HCT116 (cell line): ENCODE data around the gene CCDC107. TPM values are rescaled to one million over a fixed set of nuclear protein-coding genes. Genes with fewer than 3 reads are reported as not detected.

Source experiments
- ATAC-seq: fragments of 200-7000 bp; cut with Tn5 transposase; 2 replicates; pipeline ENCODE4 v1.9.1; 2020; ENCODE audit warnings: mild to moderate bottlenecking, moderate library complexity
- BruUV-seq: library from RNA; stranded (reverse); fragments of 400-500 nt; replicated peaks from 2 replicates; lab custom pipeline; 2021; lab: Mats Ljungman, UMichigan
- CTCF ChIA-PET: fragments of 300-600 bp; sonication (Branson Sonifier 250); formaldehyde crosslinking; loops from one replicate; lab custom pipeline; 2021; ENCODE audit warnings: antibody characterized with exemption; lab: Charles Lee
- POLR2A ChIA-PET: fragments of 300-600, 350-600 bp; sonication (Branson Sonifier 250); formaldehyde crosslinking; loops from one replicate; lab custom pipeline; 2021; ENCODE audit warnings: antibody characterized with exemption; lab: Charles Lee
- RAD21 ChIA-PET, 2 experiments: fragments of 300-600 bp; sonication (Branson Sonifier 250); formaldehyde crosslinking; loops; one replicate each; lab custom pipeline; 2023; ENCODE audit warnings: low total read pairs in 2 of 2; ENCODE audit not compliant: uncharacterized antibody in 2 of 2, unreplicated experiment in 2 of 2, low non-redundant PET in 1 of 2; lab: Charles Lee
- DNase-seq: peaks from one replicate; pipeline ENCODE4 v3.0.0-alpha.2; 2010; ENCODE audit warnings: low read depth, low spot score
- H2AFZ ChIP-seq: fragments of 200-600 bp; shearing (Covaris generic), sonication (generic); 2 replicates; pipeline ENCODE4 v1.6.1; 2017; ENCODE audit warnings: low read depth, mixed run types, mixed read lengths, antibody characterized with exemption, low read length; ENCODE audit not compliant: poor library complexity, severe bottlenecking
- H3K27ac ChIP-seq: 2 replicates; pipeline ENCODE4 v1.5.1; 2012; ENCODE audit warnings: low read depth, low read length
- H3K27me3 ChIP-seq: fragments of 200-600 bp; sonication (generic); 2 replicates; pipeline ENCODE4 v1.6.1; 2016; ENCODE audit warnings: mixed run types, low read length, mixed read lengths; ENCODE audit not compliant: insufficient read depth
- H3K36me3 ChIP-seq, 2 experiments: fragments of 200-500 bp in 1 of 2; fragments of 200-600 bp in 1 of 2; sonication (Bioruptor generic) in 1 of 2; sonication (generic) in 1 of 2; 2 replicates each; pipeline versions ENCODE4 v1.5.1 to v1.6.1; 2014 to 2016; ENCODE audit warnings: low read length in 2 of 2, inconsistent platforms in 1 of 2, mixed read lengths in 1 of 2, mixed run types in 1 of 2; ENCODE audit not compliant: insufficient read depth in 2 of 2, control insufficient read depth in 1 of 2
- H3K4me1 ChIP-seq, 2 experiments: fragments of 200-600 bp in 1 of 2; sonication (generic) in 1 of 2; 2 replicates each; pipeline versions ENCODE4 v1.5.1 to v1.6.1; 2012 to 2017; ENCODE audit warnings: low read length in 2 of 2, inconsistent platforms in 1 of 2, mild to moderate bottlenecking in 1 of 2, mixed read lengths in 1 of 2, mixed run types in 1 of 2, moderate library complexity in 1 of 2; ENCODE audit not compliant: insufficient read depth in 2 of 2, control insufficient read depth in 1 of 2
- H3K4me2 ChIP-seq: fragments of 200-600 bp; sonication (generic); 2 replicates; pipeline ENCODE4 v1.6.1; 2017; ENCODE audit warnings: mixed run types, low read length, mixed read lengths
- H3K4me3 ChIP-seq, 2 experiments: fragments of 200-600 bp in 1 of 2; sonication (generic) in 1 of 2; replicated peaks in 1 of 2; 2 replicates each; pipeline ENCODE4 v1.5.1; 2011 to 2016; ENCODE audit warnings: low read length in 2 of 2, control low read depth in 1 of 2, low read depth in 1 of 2, mild to moderate bottlenecking in 1 of 2, mixed read lengths in 1 of 2, mixed run types in 1 of 2
- H3K79me2 ChIP-seq: fragments of 200-600 bp; sonication (generic); 2 replicates; pipeline ENCODE4 v1.6.1; 2017; ENCODE audit warnings: mild to moderate bottlenecking, mixed run types, low read length, moderate library complexity, mixed read lengths; ENCODE audit not compliant: insufficient read depth
- H3K9ac ChIP-seq: fragments of 200-600 bp; sonication (generic); 2 replicates; pipeline ENCODE4 v1.6.1; 2016; ENCODE audit warnings: low read length, mixed read lengths
- H3K9me2 ChIP-seq: fragments of 200-600 bp; sonication (generic), shearing (Covaris generic); 2 replicates; pipeline ENCODE4 v1.6.1; 2017; ENCODE audit warnings: mixed run types, mild to moderate bottlenecking, moderate library complexity; ENCODE audit not compliant: insufficient read depth
- H3K9me3 ChIP-seq, 2 experiments: fragments of 200-500 bp in 1 of 2; fragments of 200-600 bp in 1 of 2; sonication (Bioruptor generic) in 1 of 2; sonication (generic) in 1 of 2; 2 replicates each; pipeline ENCODE4 v1.6.1; 2014 to 2017; ENCODE audit warnings: low read length in 2 of 2, mixed read lengths in 2 of 2, inconsistent platforms in 1 of 2, low read depth in 1 of 2, mild to moderate bottlenecking in 1 of 2, mixed run types in 1 of 2, moderate library complexity in 1 of 2; ENCODE audit not compliant: control insufficient read depth in 1 of 2, insufficient read depth in 1 of 2
- H4K20me1 ChIP-seq: fragments of 200-600 bp; sonication (generic), shearing (Covaris generic); 2 replicates; pipeline ENCODE4 v1.6.1; 2017; ENCODE audit warnings: mixed run types, mild to moderate bottlenecking, moderate library complexity; ENCODE audit not compliant: insufficient read depth
- CBX3 ChIP-seq: IDR thresholded peaks from 2 replicates; pipeline ENCODE4 v1.6.1; 2012; ENCODE audit warnings: low read depth
- EGR1 ChIP-seq: IDR thresholded peaks from 2 replicates; pipeline ENCODE4 v1.6.1; 2012; ENCODE audit warnings: low read depth
- EZH2phosphoT487 ChIP-seq: fragments of 200-600 bp; IDR thresholded peaks from 2 replicates; pipeline ENCODE4 v1.6.1; 2018; ENCODE audit warnings: antibody characterized with exemption, borderline replicate concordance
- JUND ChIP-seq: IDR thresholded peaks from 2 replicates; pipeline ENCODE4 v1.6.1; 2012
- MAX ChIP-seq: IDR thresholded peaks from 2 replicates; pipeline ENCODE4 v1.6.1; 2012
- RAD21 ChIP-seq: IDR thresholded peaks from 2 replicates; pipeline ENCODE4 v1.6.1; 2012; ENCODE audit warnings: low read depth, mild to moderate bottlenecking
- REST ChIP-seq: IDR thresholded peaks from 2 replicates; pipeline ENCODE4 v1.6.1; 2012; ENCODE audit warnings: low read depth
- SIN3A ChIP-seq: IDR thresholded peaks from 2 replicates; pipeline ENCODE4 v1.6.1; 2012; ENCODE audit warnings: low read depth
- SP1 ChIP-seq: IDR thresholded peaks from 2 replicates; pipeline ENCODE4 v1.6.1; 2012; ENCODE audit warnings: low read depth
- SRF ChIP-seq: IDR thresholded peaks from 2 replicates; pipeline ENCODE4 v1.6.1; 2012; ENCODE audit warnings: low read depth
- ZBTB33 ChIP-seq: IDR thresholded peaks from 2 replicates; pipeline ENCODE4 v1.6.1; 2011; ENCODE audit warnings: mild to moderate bottlenecking, low read length, moderate library complexity; ENCODE audit not compliant: insufficient replicate concordance; ENCODE audit errors: extremely low read depth
- ZNF274 ChIP-seq: fragments of 200-500 bp; sonication (Bioruptor generic); IDR thresholded peaks from 2 replicates; pipeline ENCODE4 v1.6.1; 2014; ENCODE audit warnings: mild to moderate bottlenecking, low read depth, low read length, inconsistent platforms
- intact Hi-C: fragments of 100-400 bp; cut with micrococcal nuclease; formaldehyde crosslinking; loops from 2 replicates; pipeline ENCODE4 v1.10.0; 2022
- total RNA-seq: library from RNA; stranded (reverse); gene quantifications from one replicate; pipeline ENCODE4 v1.2.1, GENCODE V29; 2021; ENCODE audit not compliant: unreplicated experiment
- TF ChIP-seq, protein P1 (sequence below), 3 experiments: fragments of 200-600 bp in 1 of 3; sonication (generic) in 1 of 3; IDR thresholded peaks in 2 of 3; conservative IDR thresholded peaks in 1 of 3; 2 replicates each; pipeline ENCODE4 v1.5.1; 2012 to 2017; ENCODE audit warnings: low read depth in 2 of 3, low read length in 2 of 3, antibody characterized with exemption in 1 of 3, borderline replicate concordance in 1 of 3, control low read depth in 1 of 3, mild to moderate bottlenecking in 1 of 3, mixed read lengths in 1 of 3, mixed run types in 1 of 3, moderate library complexity in 1 of 3; ENCODE audit not compliant: insufficient read depth in 1 of 3
- TF ChIP-seq, protein P2 (sequence below): IDR thresholded peaks from 2 replicates; pipeline ENCODE4 v1.6.1; 2012

The CCDC107 gene
- total RNA-seq, 1 experiment from 2014 or later, result 11.1 TPM

DNA sequence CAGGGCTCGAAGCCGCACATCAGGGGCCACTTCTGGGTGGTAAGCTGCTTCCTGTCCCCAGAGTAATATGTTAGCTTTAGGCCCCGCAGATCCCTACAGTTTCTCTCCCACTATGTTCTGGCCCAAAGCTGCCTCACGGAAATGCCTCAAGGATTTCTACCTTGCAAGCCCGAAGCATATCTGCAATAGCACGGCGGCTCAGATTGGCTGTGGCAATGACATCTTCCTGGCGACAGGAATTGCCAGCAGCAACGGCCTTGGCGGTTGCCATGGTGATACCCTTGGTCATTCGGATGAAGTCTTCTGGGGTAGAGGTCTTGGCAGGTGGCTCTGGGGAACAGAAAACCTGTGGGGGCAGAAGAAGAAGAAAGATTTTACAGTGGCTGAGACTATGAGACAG, 41.9 kb downstream of the CCDC107 start:
- no peak overlapping the region for H3K9ac ChIP-seq
- ChIA-PET RAD21 (no interaction called here), POLR2A (no interaction called here)
- no peak overlapping the region for H3K4me3 ChIP-seq
- BruUV-seq, result no TSS peak
- intact Hi-C loops, result no loop called here
- peaks cover 50 to 78% of the 10 kb centered on the region in 2 experiments for H3K36me3 ChIP-seq
- no peak for TF ChIP-seq SRF
- TF ChIP-seq RAD21, result no peak
- TF ChIP-seq EZH2phosphoT487, result no peak
- TF ChIP-seq CBX3, result no peak
- TF ChIP-seq MAX, result no peak
- no peak for TF ChIP-seq ZNF274
- no peak for TF ChIP-seq REST
- TF ChIP-seq, protein P1, sequence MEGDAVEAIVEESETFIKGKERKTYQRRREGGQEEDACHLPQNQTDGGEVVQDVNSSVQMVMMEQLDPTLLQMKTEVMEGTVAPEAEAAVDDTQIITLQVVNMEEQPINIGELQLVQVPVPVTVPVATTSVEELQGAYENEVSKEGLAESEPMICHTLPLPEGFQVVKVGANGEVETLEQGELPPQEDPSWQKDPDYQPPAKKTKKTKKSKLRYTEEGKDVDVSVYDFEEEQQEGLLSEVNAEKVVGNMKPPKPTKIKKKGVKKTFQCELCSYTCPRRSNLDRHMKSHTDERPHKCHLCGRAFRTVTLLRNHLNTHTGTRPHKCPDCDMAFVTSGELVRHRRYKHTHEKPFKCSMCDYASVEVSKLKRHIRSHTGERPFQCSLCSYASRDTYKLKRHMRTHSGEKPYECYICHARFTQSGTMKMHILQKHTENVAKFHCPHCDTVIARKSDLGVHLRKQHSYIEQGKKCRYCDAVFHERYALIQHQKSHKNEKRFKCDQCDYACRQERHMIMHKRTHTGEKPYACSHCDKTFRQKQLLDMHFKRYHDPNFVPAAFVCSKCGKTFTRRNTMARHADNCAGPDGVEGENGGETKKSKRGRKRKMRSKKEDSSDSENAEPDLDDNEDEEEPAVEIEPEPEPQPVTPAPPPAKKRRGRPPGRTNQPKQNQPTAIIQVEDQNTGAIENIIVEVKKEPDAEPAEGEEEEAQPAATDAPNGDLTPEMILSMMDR (IDR thresholded peaks at IDR 0.05 in 2 of 3, conservative IDR thresholded peaks at IDR 0.05 in 1 of 3; ENCODE audit: borderline replicate concordance in 1 of 3, insufficient read depth in 1 of 3, low read depth in 2 of 3, low read length in 2 of 3), result no peak
- TF ChIP-seq JUND, result no peak
- TF ChIP-seq SP1, result no peak
- no peak for TF ChIP-seq ZBTB33
- TF ChIP-seq, protein P2, sequence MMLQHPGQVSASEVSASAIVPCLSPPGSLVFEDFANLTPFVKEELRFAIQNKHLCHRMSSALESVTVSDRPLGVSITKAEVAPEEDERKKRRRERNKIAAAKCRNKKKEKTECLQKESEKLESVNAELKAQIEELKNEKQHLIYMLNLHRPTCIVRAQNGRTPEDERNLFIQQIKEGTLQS, result no peak
- no peak for TF ChIP-seq SIN3A
- TF ChIP-seq EGR1, result no peak
- TF ChIP-seq, all 23 proteins: peak for 0
- Histone ChIP-seq H3K79me2 (no peaks in the 10 kb centered on the region), H3K9me2 (no peaks in the 10 kb centered on the region), H2AFZ (no peak overlapping the region), H3K27me3 (no peaks in the 10 kb centered on the region), H3K4me1 (peaks cover 0 to 4% of the 10 kb centered on the region in 2 experiments; a peak in 1 of 4 replicates), H3K4me2 (no peak overlapping the region), H3K27ac (no peak overlapping the region), H3K9me3 (no peaks in the 10 kb centered on the region), H4K20me1 (no peaks in the 10 kb centered on the region)
- ATAC-seq (no peak), DNase-seq (no peak)
- CTCF ChIA-PET, result interaction anchor here (2.3 kb wide), 1 partner anchor 9 kb away, joined by 8 read pairs; no protein-coding TSS in a partner anchor
